Upper lobe of left lung (tissue), 6 donors: Measurements from ENCODE around the gene NMUR2. TPM values are rescaled to one million over a fixed set of nuclear protein-coding genes. Genes with fewer than 3 reads are reported as not detected.

ENCODE experiments used
- ATAC-seq, 2 donors: fragments of 200-7000 bp; cut with Tn5 transposase; one replicate each; pipeline ENCODE4 v1.9.1; 2022; ENCODE audit warnings: mild to moderate bottlenecking in 2 of 2, moderate library complexity in 2 of 2; ENCODE audit not compliant: low FRiP score in 2 of 2
- DNase-seq, 2 donors: peaks; one replicate each; pipeline ENCODE4 v3.0.0-alpha.2; 2019 to 2020
- H3K27ac ChIP-seq, 4 donors: fragments of 200-600 bp; sonication (generic); one replicate each; pipeline ENCODE4 v1.5.1; 2016 to 2019
- H3K27me3 ChIP-seq, 4 donors: fragments of 200-600 bp; sonication (generic); one replicate each; pipeline ENCODE4 v1.5.1; 2017 to 2019
- H3K36me3 ChIP-seq, 4 donors: fragments of 200-600 bp; sonication (generic); one replicate each; pipeline ENCODE4 v1.5.1; 2016 to 2019
- H3K4me1 ChIP-seq, 4 donors: fragments of 200-600 bp; sonication (generic); one replicate each; pipeline ENCODE4 v1.5.1; 2018 to 2019
- H3K4me3 ChIP-seq, 4 donors: fragments of 200-600 bp; sonication (generic); one replicate each; pipeline ENCODE4 v1.5.1; 2017 to 2019; ENCODE audit warnings: mild to moderate bottlenecking in 2 of 4, moderate library complexity in 1 of 4
- H3K9me3 ChIP-seq, 4 donors: fragments of 200-600 bp; sonication (generic); one replicate each; pipeline ENCODE4 v1.5.1; 2018 to 2019
- EP300 ChIP-seq, 4 donors: sonication (generic); formaldehyde crosslinking; IDR thresholded peaks; one replicate each; pipeline ENCODE4 v1.5.1; 2017; ENCODE audit warnings: antibody characterized with exemption in 4 of 4, control low read depth in 2 of 4
- POLR2A ChIP-seq, 4 donors: fragments of 450-650 bp; IDR thresholded peaks; one replicate each; pipeline ENCODE4 v1.5.1; 2016 to 2017; ENCODE audit warnings: antibody characterized with exemption in 4 of 4, mild to moderate bottlenecking in 2 of 4
- POLR2AphosphoS5 ChIP-seq, 2 donors: sonication (generic); formaldehyde crosslinking; IDR thresholded peaks; one replicate each; pipeline ENCODE4 v1.5.1; 2017; ENCODE audit warnings: antibody characterized with exemption in 2 of 2
- WGBS, 2 donors: methylation state at CpG; one replicate each; pipeline ENCODE4 v1.1.5; 2017 to 2018; 5-methylcytosine and 5-hydroxymethylcytosine counted together
- total RNA-seq, 6 donors: library from RNA; depleted of rRNA in 4 of 6; stranded (reverse); fragments of >200 nt in 4 of 6; gene quantifications; one replicate each; pipeline versions ENCODE4 v1.1.0 to v1.2.1, GENCODE V29; 2016 to 2021
- TF ChIP-seq, protein P1 (sequence below), 6 experiments: fragments of 450-650 bp in 4 of 6; fragments of 200-600 bp in 2 of 6; sonication (generic) in 2 of 6; IDR thresholded peaks; one replicate each; pipeline ENCODE4 v1.5.1; 2016 to 2019; ENCODE audit warnings: antibody characterized with exemption in 6 of 6
- donor health status: DM: no; HTN: no; CAD: no; lungs with moderate emphysema.
- donor health status: DM: no; HTN: yes; CAD: no; lungs with severe emphysema.

Gene NMUR2
- total RNA-seq, 6 donors from 2014 or later, result 0.09 to 0.37 (median 0.15) TPM; not detected in 3

DNA sequence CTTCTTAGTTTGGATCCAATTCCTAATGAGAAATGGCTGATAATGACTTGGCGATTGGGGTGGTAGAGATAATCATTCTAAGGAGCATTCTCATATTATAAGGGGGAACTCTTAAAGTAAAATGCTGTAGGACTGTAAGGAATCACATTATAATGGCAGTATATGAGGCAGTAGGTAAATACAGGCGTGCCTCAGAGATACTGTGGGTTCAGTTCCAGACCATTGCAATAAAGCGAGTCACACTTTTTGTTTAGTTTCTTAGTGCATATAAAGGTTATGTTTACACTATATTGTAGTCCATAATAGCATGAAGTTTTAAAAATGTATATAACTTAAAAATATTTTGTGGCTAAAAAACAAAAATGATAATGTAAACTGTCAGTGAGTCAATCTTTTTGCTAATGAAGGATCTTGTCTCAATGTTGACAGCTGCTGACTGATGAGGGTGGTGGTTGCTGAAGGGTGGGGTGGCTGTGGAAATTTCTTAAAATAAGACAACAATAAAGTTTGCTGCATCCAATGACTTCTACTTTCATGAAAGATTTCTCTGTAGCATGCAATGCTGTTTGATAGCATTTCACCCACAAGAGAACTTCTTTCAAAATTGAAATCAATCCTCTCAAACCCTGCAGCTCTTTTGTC, 15.8 kb downstream of the NMUR2 start:
- 75 to 82% methylated on average over 3 of the region's 3 CpGs for WGBS, 2 donors
- H3K4me1 ChIP-seq, result no peaks in the 10 kb centered on the region
- no peak overlapping the region for H3K27ac ChIP-seq
- H3K36me3 ChIP-seq, result no peaks in the 10 kb centered on the region
- H3K4me3 ChIP-seq, result no peak overlapping the region
- H3K9me3 ChIP-seq, result peaks cover 0 to 6% (median 0%) of the 10 kb centered on the region in 4 donors
- ATAC-seq, result no peak
- H3K27me3 ChIP-seq, result no peaks in the 10 kb centered on the region
- DNase-seq, result no peak
- TF ChIP-seq, protein P1, sequence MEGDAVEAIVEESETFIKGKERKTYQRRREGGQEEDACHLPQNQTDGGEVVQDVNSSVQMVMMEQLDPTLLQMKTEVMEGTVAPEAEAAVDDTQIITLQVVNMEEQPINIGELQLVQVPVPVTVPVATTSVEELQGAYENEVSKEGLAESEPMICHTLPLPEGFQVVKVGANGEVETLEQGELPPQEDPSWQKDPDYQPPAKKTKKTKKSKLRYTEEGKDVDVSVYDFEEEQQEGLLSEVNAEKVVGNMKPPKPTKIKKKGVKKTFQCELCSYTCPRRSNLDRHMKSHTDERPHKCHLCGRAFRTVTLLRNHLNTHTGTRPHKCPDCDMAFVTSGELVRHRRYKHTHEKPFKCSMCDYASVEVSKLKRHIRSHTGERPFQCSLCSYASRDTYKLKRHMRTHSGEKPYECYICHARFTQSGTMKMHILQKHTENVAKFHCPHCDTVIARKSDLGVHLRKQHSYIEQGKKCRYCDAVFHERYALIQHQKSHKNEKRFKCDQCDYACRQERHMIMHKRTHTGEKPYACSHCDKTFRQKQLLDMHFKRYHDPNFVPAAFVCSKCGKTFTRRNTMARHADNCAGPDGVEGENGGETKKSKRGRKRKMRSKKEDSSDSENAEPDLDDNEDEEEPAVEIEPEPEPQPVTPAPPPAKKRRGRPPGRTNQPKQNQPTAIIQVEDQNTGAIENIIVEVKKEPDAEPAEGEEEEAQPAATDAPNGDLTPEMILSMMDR (IDR thresholded peaks at IDR 0.05), result no peak
- TF ChIP-seq POLR2A (IDR thresholded peaks at IDR 0.05) (no peak), EP300 (IDR thresholded peaks at IDR 0.05) (no peak), POLR2AphosphoS5 (IDR thresholded peaks at IDR 0.05) (no peak)

DNA sequence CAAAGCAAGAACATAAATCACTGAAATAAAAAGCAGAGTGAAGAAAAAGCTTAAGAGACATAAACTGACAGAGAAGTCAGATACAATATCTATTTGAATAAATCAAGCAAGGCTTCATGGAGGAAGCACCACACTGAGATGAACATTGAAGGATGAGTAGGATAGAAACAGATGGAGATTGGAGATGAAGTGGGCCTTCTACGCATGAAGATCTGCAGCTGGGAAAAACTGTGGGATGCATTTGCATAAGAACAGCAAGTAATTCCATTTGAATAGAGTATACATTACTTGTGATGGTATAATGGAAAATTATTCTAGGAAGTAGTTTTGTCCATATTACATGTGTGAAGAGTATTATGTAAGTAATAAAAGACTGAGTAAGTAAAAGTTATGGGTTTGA, 16.5 kb downstream of the NMUR2 start:
- H3K9me3 ChIP-seq, result peaks cover 0 to 6% (median 0%) of the 10 kb centered on the region in 4 donors
- 80 to 93% methylated on average over 1 of the region's 1 CpG for WGBS, 2 donors
- ATAC-seq (no peak), DNase-seq (no peak)
- H3K27me3 ChIP-seq, result no peaks in the 10 kb centered on the region
- H3K4me3 ChIP-seq, result no peak overlapping the region
- TF ChIP-seq, protein P1 (IDR thresholded peaks at IDR 0.05), result no peak
- TF ChIP-seq POLR2A (IDR thresholded peaks at IDR 0.05) (no peak), EP300 (IDR thresholded peaks at IDR 0.05) (no peak), POLR2AphosphoS5 (IDR thresholded peaks at IDR 0.05) (no peak)
- no peaks in the 10 kb centered on the region for H3K4me1 ChIP-seq
- H3K27ac ChIP-seq, result no peak overlapping the region
- no peaks in the 10 kb centered on the region for H3K36me3 ChIP-seq

DNA sequence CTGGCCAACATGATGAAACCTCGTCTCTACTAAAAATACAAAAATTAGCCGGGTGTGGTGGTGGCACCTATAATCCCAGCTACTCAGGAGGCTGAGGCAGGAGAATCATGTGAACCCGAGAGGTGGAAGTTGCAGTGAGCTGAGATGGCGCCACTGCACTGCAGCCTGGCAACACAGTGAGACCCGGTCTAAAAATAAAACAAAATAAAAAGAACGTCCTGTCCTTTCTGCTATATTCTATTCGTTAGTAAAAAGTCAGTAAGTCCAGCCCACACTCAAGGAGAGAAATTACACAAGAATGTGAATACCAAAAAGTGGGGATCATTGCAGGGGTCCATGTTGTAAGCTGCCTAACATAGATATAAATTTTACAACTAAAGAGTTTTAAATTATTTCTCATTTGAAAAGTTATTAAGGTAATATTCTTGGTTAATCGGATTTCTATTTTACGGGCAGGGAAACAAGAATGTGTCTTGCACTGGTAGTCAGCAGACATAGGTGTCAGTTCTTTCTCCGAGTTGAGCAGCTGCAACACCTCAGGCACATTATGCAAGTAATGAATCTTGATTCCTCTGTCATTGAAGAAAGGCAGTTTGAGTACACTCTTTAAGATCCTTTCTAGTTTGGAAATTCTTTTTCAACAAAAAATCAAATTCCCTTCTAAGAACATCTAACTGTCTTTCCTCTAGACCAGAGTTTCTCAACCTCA, 24.5 kb downstream of the NMUR2 start:
- Histone ChIP-seq H3K4me1 (no peaks in the 10 kb centered on the region), H3K27ac (no peak overlapping the region), H3K4me3 (no peak overlapping the region), H3K27me3 (no peaks in the 10 kb centered on the region), H3K36me3 (no peaks in the 10 kb centered on the region), H3K9me3 (no peaks in the 10 kb centered on the region)
- ATAC-seq, result no peak
- TF ChIP-seq POLR2AphosphoS5 (IDR thresholded peaks at IDR 0.05), result no peak
- no peak for TF ChIP-seq POLR2A (IDR thresholded peaks at IDR 0.05)
- TF ChIP-seq EP300 (IDR thresholded peaks at IDR 0.05), result no peak
- TF ChIP-seq, protein P1 (IDR thresholded peaks at IDR 0.05), result no peak
- no peak for DNase-seq
- WGBS, 2 donors, result 80 to 82% methylated on average over 10 of the region's 10 CpGs

GRCh38 chr5:152379331-152379730, 25.7 kb downstream of the NMUR2 start:
- Histone ChIP-seq H3K4me1 (no peaks in the 10 kb centered on the region), H3K9me3 (no peaks in the 10 kb centered on the region), H3K36me3 (no peaks in the 10 kb centered on the region), H3K27me3 (no peaks in the 10 kb centered on the region), H3K4me3 (no peak overlapping the region), H3K27ac (no peak overlapping the region)
- DNase-seq, result no peak
- TF ChIP-seq, protein P1 (IDR thresholded peaks at IDR 0.05), result no peak
- TF ChIP-seq EP300 (IDR thresholded peaks at IDR 0.05), result no peak
- no peak for ATAC-seq
- WGBS, 2 donors, result 63 to 64% methylated on average over 3 of the region's 3 CpGs

DNA sequence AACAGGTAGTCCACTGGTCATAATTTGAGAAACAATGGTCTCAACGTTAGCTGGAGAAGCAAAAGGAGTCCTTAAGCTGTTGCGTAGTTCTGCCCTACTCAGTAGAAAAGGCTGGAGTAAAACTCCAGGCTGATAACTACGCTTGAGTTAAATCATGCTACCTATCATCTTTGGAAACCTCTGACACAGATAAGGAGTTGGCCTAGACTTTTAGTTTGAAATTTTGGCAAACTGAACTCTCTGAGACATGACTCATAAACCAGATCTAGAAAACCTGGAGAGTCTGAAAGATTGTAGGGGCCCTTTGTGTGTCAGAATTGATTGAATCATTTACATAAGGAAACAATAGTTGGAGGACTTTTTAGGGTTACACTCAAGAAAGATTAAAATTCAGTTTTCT, 26.3 kb downstream of the NMUR2 start:
- Histone ChIP-seq H3K36me3 (no peaks in the 10 kb centered on the region), H3K4me1 (no peaks in the 10 kb centered on the region), H3K4me3 (no peak overlapping the region), H3K27ac (no peak overlapping the region), H3K9me3 (no peaks in the 10 kb centered on the region), H3K27me3 (no peaks in the 10 kb centered on the region)
- TF ChIP-seq EP300 (IDR thresholded peaks at IDR 0.05) (no peak), POLR2AphosphoS5 (IDR thresholded peaks at IDR 0.05) (no peak), POLR2A (IDR thresholded peaks at IDR 0.05) (no peak)
- TF ChIP-seq, protein P1 (IDR thresholded peaks at IDR 0.05), result no peak
- 73 to 79% methylated on average over 3 of the region's 3 CpGs for WGBS, 2 donors
- ATAC-seq (no peak), DNase-seq (no peak)
